ENCODE results near the gene IQGAP1. TPM values are rescaled to one million over a fixed set of nuclear protein-coding genes. Genes with fewer than 3 reads are reported as not detected.

Gene IQGAP1
- total and polyA plus RNA-seq, 2 of the 13 experiments (the other 11 are each of a cell fraction or from before 2014, with no cell fraction given) = 29.5 to 37.9 TPM

DNA sequence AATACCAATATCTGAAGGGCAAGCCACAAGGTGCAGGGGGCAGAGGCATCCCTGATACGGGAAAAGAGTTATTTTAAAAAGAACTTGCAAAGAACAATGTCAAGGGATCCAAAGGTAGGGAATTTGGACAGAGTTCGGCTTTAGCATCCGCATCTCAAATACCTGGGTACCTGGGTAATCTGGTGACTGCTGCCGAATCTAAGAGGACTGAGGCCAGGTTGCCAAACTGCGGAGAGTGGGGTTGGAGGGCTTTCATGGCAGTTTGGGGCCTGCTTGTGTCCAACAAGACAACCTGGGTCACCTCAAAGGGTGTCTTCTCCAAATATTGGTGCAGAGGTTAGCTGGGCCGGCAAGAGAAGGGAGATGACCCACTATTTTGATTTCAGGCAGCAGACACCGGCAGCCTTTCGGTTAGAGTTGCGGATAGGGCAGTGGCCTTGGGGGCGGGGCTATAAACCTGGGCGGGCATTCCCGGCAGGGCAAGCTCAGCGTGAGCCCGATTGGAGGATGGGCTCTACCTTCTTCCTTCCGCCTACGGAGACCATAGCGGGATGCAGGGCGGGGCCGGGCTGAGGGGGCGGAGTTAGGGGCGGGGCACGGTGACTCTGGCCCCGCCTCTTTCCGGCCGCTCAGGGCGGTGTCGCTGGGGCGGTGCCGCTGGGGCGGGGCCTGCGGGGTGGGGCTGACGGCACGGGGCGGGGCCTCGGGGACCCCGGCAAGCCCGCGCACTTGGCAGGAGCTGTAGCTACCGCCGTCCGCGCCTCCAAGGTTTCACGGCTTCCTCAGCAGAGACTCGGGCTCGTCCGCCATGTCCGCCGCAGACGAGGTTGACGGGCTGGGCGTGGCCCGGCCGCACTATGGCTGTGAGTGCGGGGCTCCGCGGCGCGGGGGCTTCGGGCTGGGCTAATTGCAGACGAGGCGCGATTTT lies at the start of gene IQGAP1 (continued):
- TF ChIP-seq, protein P1, sequence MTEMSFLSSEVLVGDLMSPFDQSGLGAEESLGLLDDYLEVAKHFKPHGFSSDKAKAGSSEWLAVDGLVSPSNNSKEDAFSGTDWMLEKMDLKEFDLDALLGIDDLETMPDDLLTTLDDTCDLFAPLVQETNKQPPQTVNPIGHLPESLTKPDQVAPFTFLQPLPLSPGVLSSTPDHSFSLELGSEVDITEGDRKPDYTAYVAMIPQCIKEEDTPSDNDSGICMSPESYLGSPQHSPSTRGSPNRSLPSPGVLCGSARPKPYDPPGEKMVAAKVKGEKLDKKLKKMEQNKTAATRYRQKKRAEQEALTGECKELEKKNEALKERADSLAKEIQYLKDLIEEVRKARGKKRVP (CRISPR knock-in tag; IDR thresholded peaks at IDR 0.05) = 0 out of 4 replicates have a peak, but pooled peaks of 1 of the 2 experiments have one; percentile 22
- TF ChIP-seq ZBTB7B (CRISPR knock-in tag; IDR thresholded peaks at IDR 0.05) (no peak), MBD4 (IDR thresholded peaks at IDR 0.05; ENCODE audit: borderline replicate concordance, low read length) (no peak), SP5 (CRISPR knock-in tag; IDR thresholded peaks at IDR 0.05; ENCODE audit: borderline replicate concordance, low read depth) (peak; percentile 24; the same call in 1 of the 2 replicates), ZNF256 (CRISPR knock-in tag; conservative IDR thresholded peaks at IDR 0.05) (no peak), ZNF572 (CRISPR knock-in tag; IDR thresholded peaks at IDR 0.05) (no peak; the same call in 1 of the 2 replicates), YY1 (IDR thresholded peaks at IDR 0.05; ENCODE audit: insufficient read depth, insufficient replicate concordance, low read depth, low read length) (peak; percentile 77), EP300 (IDR thresholded peaks at IDR 0.05; ENCODE audit: low read depth in 2 of 2, low read length in 2 of 2) (no peak), EP300 (CRISPR knock-in tag; IDR thresholded peaks at IDR 0.05; ENCODE audit: borderline replicate concordance) (0 out of 2 replicates have a peak, but pooled peaks have one; percentile 16), NPAS2 (CRISPR knock-in tag; IDR thresholded peaks at IDR 0.05; ENCODE audit: borderline replicate concordance) (no peak), TOPORS (CRISPR knock-in tag; IDR thresholded peaks at IDR 0.05) (no peak), NR2F1 (CRISPR knock-in tag; IDR thresholded peaks at IDR 0.05) (no peak), ZZZ3 (CRISPR knock-in tag; IDR thresholded peaks at IDR 0.05; ENCODE audit: borderline replicate concordance) (no peak), ASH2L (IDR thresholded peaks at IDR 0.05; ENCODE audit: insufficient read length, low read depth, low read length) (peak; percentile 39), KDM1A (CRISPR knock-in tag; IDR thresholded peaks at IDR 0.05) (no peak)
- TF ChIP-seq, protein P2, sequence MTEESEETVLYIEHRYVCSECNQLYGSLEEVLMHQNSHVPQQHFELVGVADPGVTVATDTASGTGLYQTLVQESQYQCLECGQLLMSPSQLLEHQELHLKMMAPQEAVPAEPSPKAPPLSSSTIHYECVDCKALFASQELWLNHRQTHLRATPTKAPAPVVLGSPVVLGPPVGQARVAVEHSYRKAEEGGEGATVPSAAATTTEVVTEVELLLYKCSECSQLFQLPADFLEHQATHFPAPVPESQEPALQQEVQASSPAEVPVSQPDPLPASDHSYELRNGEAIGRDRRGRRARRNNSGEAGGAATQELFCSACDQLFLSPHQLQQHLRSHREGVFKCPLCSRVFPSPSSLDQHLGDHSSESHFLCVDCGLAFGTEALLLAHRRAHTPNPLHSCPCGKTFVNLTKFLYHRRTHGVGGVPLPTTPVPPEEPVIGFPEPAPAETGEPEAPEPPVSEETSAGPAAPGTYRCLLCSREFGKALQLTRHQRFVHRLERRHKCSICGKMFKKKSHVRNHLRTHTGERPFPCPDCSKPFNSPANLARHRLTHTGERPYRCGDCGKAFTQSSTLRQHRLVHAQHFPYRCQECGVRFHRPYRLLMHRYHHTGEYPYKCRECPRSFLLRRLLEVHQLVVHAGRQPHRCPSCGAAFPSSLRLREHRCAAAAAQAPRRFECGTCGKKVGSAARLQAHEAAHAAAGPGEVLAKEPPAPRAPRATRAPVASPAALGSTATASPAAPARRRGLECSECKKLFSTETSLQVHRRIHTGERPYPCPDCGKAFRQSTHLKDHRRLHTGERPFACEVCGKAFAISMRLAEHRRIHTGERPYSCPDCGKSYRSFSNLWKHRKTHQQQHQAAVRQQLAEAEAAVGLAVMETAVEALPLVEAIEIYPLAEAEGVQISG (CRISPR knock-in tag; IDR thresholded peaks at IDR 0.05) = 0 out of 2 replicates have a peak, but pooled peaks have one; percentile 30
- TF ChIP-seq, protein P3, sequence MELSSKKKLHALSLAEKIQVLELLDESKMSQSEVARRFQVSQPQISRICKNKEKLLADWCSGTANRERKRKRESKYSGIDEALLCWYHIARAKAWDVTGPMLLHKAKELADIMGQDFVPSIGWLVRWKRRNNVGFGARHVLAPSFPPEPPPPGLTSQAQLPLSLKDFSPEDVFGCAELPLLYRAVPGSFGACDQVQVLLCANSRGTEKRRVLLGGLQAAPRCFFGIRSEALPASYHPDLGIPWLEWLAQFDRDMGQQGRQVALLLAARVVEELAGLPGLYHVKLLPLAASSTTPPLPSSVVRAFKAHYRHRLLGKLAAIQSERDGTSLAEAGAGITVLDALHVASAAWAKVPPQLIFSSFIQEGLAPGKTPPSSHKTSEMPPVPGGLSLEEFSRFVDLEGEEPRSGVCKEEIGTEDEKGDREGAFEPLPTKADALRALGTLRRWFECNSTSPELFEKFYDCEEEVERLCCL (CRISPR knock-in tag; IDR thresholded peaks at IDR 0.05; ENCODE audit: borderline replicate concordance) = peak; percentile 63; the same call in 1 of the 2 replicates
- TF ChIP-seq, protein P4, sequence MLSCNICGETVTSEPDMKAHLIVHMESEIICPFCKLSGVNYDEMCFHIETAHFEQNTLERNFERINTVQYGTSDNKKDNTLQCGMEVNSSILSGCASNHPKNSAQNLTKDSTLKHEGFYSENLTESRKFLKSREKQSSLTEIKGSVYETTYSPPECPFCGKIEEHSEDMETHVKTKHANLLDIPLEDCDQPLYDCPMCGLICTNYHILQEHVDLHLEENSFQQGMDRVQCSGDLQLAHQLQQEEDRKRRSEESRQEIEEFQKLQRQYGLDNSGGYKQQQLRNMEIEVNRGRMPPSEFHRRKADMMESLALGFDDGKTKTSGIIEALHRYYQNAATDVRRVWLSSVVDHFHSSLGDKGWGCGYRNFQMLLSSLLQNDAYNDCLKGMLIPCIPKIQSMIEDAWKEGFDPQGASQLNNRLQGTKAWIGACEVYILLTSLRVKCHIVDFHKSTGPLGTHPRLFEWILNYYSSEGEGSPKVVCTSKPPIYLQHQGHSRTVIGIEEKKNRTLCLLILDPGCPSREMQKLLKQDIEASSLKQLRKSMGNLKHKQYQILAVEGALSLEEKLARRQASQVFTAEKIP (CRISPR knock-in tag; IDR thresholded peaks at IDR 0.05; ENCODE audit: borderline replicate concordance) = no peak
- TF ChIP-seq, protein P5, sequence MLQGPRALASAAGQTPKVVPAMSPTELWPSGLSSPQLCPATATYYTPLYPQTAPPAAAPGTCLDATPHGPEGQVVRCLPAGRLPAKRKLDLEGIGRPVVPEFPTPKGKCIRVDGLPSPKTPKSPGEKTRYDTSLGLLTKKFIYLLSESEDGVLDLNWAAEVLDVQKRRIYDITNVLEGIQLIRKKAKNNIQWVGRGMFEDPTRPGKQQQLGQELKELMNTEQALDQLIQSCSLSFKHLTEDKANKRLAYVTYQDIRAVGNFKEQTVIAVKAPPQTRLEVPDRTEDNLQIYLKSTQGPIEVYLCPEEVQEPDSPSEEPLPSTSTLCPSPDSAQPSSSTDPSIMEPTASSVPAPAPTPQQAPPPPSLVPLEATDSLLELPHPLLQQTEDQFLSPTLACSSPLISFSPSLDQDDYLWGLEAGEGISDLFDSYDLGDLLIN (CRISPR knock-in tag; IDR thresholded peaks at IDR 0.05; ENCODE audit: borderline replicate concordance) = no peak

Measured in HepG2 (cell line).